ENCODE results near the gene TM9SF1.

- no peak for TF ChIP-seq CTCF (IDR thresholded peaks at IDR 0.05)
- TF ChIP-seq EZH2 (IDR thresholded peaks at IDR 0.05; ENCODE audit: borderline replicate concordance, insufficient read depth, low read depth, low read length, poor library complexity, severe bottlenecking), result no peak
Observed at GRCh38 chr14:24211311-24211710, 16.1 kb upstream of the TM9SF1 start.
